Measurements from ENCODE around the gene PACSIN2. TPM values are rescaled to one million over a fixed set of nuclear protein-coding genes. Genes with fewer than 3 reads are reported as not detected.
"Not testable (repeated sequence)": the region's sequence is repeated elsewhere in the genome, so short reads cannot be mapped to it uniquely, and the experiment has no call there.

Gene PACSIN2
- total and polyA plus RNA-seq, 8 donors = 45.1 to 109 (median 95.4) TPM

DNA sequence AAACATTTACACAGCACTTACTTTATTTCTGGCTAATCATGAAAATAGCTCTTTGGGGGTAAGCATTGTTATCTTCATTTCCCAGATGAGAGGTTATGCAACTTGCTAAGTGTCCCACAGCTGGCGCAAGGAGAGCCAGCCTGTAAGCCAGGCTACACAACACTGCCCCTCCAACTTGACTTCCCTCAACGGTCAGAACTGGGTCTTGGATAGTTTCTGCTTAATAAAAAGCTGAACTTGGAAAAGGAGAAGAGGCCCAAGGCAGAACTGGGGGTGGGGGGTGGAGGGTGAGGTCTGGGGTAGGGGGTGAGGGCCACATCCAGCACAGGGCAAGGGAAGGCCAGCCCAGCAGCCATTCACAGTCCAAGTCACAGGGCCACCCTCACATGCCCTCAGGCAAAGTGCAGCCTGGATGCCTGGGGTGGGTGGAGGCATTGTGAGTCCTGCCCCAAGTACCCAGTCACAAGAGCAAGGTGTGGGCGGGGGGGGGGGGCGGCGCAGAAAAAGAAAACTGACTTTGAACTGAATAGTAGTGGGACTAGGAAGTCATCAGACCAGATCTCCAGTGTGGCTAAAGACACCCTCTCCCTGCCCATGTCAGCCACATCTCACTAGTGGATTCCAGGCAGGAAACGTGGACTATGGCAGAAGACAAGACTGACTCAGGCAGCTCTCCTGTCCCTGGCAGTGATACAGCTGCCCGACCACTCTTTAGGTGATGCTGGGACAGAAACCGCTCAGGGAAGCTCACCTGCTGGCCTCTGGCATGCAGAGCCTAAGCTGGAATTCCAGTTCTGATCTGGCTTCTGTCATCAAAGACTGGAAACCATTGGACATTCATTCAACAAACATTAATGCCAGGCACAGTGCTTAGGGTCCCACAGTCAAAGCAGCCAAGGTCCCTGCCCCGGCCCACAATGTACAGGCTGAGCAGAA is 52.4 kb downstream of the PACSIN2 start:
- WGBS, 2 donors = 48 to 58% methylated on average over 6 to 7 of the region's 9 CpGs
- peak; percentile 12 to 49 (median 38) for ATAC-seq
- Histone ChIP-seq H3K4me1 (peaks cover 28 to 55% (median 49%) of the 10 kb centered on the region in 3 donors), H3K27me3 (no peaks in the 10 kb centered on the region), H3K4me3 (no peak overlapping the region), H3K9me3 (no peaks in the 10 kb centered on the region), H3K27ac (peak overlapping the region in 2 of 4 donors; percentile 59 to 82), H3K36me3 (no peaks in the 10 kb centered on the region)
- DNase-seq = peak in 1 of 6 donors; percentile 37
- TF ChIP-seq, protein P1, sequence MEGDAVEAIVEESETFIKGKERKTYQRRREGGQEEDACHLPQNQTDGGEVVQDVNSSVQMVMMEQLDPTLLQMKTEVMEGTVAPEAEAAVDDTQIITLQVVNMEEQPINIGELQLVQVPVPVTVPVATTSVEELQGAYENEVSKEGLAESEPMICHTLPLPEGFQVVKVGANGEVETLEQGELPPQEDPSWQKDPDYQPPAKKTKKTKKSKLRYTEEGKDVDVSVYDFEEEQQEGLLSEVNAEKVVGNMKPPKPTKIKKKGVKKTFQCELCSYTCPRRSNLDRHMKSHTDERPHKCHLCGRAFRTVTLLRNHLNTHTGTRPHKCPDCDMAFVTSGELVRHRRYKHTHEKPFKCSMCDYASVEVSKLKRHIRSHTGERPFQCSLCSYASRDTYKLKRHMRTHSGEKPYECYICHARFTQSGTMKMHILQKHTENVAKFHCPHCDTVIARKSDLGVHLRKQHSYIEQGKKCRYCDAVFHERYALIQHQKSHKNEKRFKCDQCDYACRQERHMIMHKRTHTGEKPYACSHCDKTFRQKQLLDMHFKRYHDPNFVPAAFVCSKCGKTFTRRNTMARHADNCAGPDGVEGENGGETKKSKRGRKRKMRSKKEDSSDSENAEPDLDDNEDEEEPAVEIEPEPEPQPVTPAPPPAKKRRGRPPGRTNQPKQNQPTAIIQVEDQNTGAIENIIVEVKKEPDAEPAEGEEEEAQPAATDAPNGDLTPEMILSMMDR (IDR thresholded peaks at IDR 0.05) = no peak
- FAIRE-seq = no peak
- intact Hi-C loops (cut with DNase I) = no loop called here

DNA sequence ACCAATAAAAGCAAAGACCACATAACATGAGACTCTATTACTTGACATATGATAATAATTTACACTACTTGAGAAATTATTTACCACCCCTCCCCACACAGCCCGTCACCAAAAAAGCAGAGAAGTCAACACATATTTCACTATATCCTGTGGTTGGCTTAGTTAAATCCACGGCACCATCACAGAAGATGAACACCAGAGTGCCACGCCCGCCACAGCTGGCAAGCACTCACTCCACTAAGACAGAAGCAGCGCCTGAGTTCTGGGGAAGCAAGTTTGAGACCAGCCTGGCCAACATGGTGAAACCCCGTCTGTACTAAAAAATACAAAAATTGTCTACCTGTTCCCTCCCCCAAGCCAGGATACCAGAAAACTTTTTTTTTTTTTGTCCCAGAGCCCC is 53.1 kb downstream of the PACSIN2 start:
- ATAC-seq = no peak
- Histone ChIP-seq H3K4me3 (no peak overlapping the region), H3K27ac (peak overlapping the region in 2 of 4 donors; percentile 59 to 82), H3K36me3 (no peaks in the 10 kb centered on the region), H3K27me3 (no peaks in the 10 kb centered on the region), H3K9me3 (no peaks in the 10 kb centered on the region), H3K4me1 (peaks cover 31 to 62% (median 56%) of the 10 kb centered on the region in 3 donors)
- no peak for DNase-seq
- 64 to 66% methylated on average over 6 of the region's 6 CpGs for WGBS, 2 donors
- intact Hi-C loops (cut with DNase I) = no loop called here
- no peak for FAIRE-seq
- TF ChIP-seq, protein P1 (IDR thresholded peaks at IDR 0.05) = no peak

- Histone ChIP-seq H3K27ac (peak overlapping the region in 2 of 4 donors; percentile 59 to 82), H3K4me1 (peaks cover 34 to 65% (median 59%) of the 10 kb centered on the region in 3 donors)
- DNase-seq; intact Hi-C loops (cut with DNase I); H3K36me3 ChIP-seq; H3K27me3 ChIP-seq; H3K9me3 ChIP-seq; FAIRE-seq; H3K4me3 ChIP-seq; ATAC-seq: not testable (repeated sequence)
- WGBS, 2 donors = 60 to 67% methylated on average over 3 of the region's 3 CpGs
Observed at GRCh38 chr22:42961400-42961690, 53.6 kb downstream of the PACSIN2 start.

DNA sequence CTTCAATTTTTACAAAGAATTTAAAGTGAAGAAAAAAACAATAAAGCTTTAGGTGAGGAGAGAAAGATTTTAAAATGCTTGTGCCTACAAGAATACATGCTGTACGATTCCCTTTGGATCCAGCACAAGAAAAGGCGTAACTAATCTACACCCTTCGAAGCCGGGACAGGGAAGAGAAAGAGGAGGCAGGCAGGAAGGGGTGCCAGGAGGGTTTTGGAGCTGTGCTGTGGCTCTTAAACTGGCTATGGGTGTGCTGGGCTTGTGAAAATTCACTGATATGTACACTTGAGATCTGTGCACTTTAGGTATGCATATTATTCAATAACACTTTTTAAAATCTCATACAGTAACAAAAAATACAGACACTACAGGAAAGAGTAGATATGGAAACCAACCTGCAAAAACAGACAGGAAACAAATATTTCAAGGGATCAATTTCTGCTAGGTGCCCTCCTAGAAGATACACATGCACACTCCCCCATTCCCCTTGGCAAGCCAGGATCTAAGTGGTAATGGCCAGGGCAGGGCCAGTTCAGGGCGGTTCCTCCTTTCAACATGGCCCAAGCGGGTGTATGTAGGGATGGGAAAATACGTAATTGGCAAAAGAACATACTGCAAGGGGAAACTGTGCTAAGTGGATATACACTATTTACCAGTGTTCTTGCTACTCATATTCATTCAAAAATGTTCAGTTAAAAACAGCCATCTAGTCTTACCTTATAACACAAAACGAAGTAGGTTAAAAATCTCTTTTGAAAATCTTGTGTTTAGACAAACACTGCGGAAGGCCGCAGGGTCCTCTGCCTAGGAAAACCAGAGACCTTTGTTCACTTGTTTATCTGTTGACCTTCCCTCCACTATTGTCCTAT is 54.2 kb downstream of the PACSIN2 start:
- no peak for DNase-seq
- WGBS, 2 donors = 49 to 53% methylated on average over 10 of the region's 10 CpGs
- peak in 2 of 4 donors; percentile 8 to 27 for ATAC-seq

More for the DNA sequence above, 54.2 kb downstream of the PACSIN2 start:
- Histone ChIP-seq H3K36me3 (no peaks in the 10 kb centered on the region), H3K4me3 (no peak overlapping the region), H3K27me3 (no peaks in the 10 kb centered on the region), H3K27ac (peak overlapping the region; percentile 28 to 82 (median 58)), H3K4me1 (peaks cover 34 to 70% (median 60%) of the 10 kb centered on the region in 3 donors), H3K9me3 (no peaks in the 10 kb centered on the region)
- no peak for FAIRE-seq
- intact Hi-C loops (cut with DNase I) = no loop called here
- TF ChIP-seq, protein P1 (IDR thresholded peaks at IDR 0.05) = no peak

Data from pancreas (tissue), 10 donors.